HG03066 (cell line): ENCODE data around the gene ELP5.

Source experiments
- ATAC-seq: cut with Tn5 transposase; IDR thresholded peaks from one replicate; pipeline ENCODE4 v1.9.1; 2021; ENCODE audit warnings: low read depth; ENCODE audit not compliant: unreplicated experiment

ELP5 gene

GRCh38 chr17:7252176-7253043, at the start of gene ELP5:
ELP5 (plus strand) TSS chr17:7252215; CDS start chr17:7252551, 336 bp downstream.
- ATAC-seq = peak; percentile 50

- ATAC-seq = no peak
These were observed 48.6 kb upstream of the ELP5 start for GRCh38 chr17:7203391-7203790.

DNA sequence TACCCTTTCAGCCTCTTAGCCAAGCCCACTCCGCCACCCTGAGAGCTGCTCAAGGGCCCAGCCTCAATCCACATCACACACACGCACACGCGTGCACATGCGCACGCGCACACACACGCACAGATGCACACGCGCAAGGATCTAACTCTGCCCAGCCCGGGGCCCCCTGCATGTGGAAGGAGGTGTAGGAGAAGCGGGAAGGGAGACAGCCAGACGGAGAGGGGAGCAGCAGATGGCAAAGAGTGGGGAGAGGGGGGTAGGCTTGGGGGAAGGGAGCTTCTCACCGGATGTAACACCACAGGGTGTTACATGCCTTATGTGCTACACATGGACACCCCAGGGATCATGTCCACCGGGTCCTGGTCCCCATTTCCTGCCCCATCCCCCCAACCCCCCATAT, 47.7 kb upstream of the ELP5 start:
- ATAC-seq = no peak

GRCh38 chr17:7204828-7205461, 47.1 kb upstream of the ELP5 start:
- peak; percentile 81 for ATAC-seq

GRCh38 chr17:7205561-7205960, 46.5 kb upstream of the ELP5 start:
- ATAC-seq = no peak

- ATAC-seq = no peak
These were observed 44.7 kb upstream of the ELP5 start for GRCh38 chr17:7207120-7208001.

GRCh38 chr17:7208027-7208571, 43.9 kb upstream of the ELP5 start:
- no peak for ATAC-seq

DNA sequence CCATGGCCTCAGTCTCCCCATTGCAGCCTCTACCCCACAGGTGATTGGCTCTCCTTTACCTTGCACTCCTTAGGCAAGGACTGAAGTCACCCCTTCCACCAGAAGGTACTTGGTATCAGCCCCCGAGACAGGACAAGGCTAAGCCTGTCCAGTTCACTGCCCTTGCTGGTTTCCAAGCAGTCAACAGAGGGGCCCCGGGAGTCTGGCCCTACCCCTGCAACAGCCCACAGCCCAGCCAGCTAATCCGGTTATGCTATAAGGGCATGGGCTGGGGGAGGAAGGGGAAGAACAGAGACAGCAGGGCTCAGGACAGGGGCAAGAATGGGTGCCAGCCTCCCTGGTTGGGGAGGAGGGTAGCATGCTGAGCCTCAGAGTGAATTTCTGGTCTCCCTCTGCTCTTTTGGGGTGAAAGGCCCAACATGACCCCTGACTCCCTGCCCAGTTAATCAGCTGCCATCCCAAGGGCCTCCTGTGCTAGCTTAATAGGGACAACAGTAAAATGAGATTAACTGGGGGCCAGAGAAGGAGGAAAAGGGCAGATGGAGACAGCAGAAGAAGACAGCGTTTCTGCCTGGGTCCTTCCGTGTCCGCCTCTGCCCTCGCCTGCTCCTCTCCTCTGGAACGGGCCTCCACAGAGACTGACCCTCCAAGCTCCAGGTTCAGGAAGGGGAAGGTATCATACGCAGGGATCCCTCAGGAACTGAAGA, 43.1 kb upstream of the ELP5 start:
- ATAC-seq = no peak

DNA sequence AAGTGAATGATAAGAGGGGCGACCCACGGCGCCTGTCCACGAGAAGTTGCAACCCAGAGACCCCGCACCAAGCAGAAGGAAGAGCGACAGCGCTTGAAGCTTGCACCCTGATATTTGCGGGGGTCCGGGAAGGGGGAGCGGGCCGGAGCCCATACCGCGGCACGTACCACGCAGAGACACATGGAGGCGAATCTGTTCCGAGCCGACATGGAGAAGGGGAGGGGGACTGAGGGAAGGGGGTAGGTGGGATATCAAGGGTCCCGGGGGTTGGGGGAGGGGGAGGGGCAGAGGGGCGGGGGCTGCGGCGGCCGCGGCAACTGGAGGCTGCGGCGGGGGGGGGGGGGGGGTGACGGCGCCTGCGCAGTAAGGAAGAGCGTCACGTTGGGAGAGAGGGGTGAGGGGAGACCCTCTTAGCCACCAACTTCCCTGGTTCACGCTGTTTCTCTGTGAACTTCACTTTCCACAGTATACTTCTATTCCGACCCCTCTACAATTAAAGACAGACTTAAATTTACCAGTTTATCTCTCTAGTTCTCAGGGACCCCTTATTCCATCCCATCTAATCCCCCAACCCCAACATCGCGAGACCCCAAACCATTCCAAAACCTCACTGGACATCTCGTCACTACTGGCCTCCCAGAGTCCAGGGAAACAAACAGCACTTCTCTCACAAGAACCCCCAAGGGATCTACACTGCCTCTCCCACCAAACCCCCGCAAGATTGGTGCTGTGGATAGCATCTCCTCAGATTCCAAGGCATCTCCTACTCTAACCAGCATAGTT, 40.3 kb upstream of the ELP5 start:
- ATAC-seq = no peak

GRCh38 chr17:7213895-7214299, 38.1 kb upstream of the ELP5 start:
- no peak for ATAC-seq

DNA sequence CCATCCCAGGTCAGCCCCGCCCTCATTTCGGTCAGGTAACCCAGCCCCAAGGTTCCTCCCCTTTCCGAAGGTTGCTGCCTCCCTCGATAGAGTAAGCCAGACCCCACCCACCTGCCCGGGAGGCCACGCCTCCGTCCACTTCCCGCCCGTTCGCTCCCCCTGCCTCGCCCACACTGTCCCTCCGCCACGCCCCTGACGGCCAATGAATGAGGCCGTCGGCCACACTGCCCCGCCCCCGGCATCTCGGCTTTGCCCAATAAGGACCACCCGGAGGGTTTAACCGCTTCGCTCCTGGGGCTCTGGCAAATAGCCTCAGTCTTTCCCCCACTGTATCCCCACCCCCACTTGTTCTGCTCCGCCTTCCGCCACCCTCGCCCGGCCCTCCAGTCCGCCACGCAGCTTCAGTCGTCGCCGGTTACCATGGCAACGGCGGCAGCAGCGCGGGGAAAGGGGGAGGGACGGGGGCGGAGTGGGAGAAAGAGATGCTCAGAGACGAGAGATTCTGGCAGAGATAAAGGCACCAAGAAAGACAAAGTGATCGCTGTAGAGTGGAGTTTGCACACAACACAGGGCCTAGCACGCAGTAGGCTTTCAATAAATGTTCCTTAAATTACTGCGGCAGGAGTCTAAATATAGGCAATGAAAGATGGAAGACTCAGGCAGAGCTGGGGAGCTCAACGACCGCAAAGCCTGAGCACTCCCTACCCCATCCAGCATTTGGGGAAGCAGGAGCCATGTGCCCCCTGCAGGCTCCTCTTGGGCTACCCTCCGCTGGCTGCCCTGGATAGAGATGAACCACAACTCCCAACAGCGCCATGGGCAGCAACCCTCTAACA, 37.5 kb upstream of the ELP5 start:
- peak; percentile 76 for ATAC-seq

DNA sequence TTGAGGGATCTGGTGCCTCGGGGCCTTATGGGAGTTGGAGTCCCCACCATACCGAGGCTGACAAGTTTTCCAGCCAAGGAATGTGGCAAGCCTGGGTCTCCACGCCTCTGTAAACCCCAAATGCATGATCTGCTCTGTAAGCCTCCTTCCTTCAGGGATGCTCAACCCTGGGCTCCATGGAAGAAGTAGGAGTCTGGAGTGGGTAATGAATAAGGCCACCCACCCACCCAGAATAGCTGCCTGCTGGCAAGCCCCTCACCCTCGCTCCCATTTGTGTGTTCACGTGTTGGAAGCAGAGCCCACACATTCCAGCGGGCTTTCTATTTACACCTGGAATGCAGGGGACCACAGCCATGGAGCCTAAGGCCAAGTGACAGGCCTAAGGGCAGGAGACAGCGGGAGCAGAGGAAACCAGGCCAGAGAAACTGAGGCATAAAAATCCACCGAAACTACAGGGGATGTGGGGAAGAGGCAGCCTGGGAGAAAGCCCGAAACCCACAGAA, 36.8 kb upstream of the ELP5 start:
- no peak for ATAC-seq

GRCh38 chr17:7215652-7216180, 36.3 kb upstream of the ELP5 start:
- no peak for ATAC-seq

GRCh38 chr17:7216242-7217112, 35.5 kb upstream of the ELP5 start:
- no peak for ATAC-seq

DNA sequence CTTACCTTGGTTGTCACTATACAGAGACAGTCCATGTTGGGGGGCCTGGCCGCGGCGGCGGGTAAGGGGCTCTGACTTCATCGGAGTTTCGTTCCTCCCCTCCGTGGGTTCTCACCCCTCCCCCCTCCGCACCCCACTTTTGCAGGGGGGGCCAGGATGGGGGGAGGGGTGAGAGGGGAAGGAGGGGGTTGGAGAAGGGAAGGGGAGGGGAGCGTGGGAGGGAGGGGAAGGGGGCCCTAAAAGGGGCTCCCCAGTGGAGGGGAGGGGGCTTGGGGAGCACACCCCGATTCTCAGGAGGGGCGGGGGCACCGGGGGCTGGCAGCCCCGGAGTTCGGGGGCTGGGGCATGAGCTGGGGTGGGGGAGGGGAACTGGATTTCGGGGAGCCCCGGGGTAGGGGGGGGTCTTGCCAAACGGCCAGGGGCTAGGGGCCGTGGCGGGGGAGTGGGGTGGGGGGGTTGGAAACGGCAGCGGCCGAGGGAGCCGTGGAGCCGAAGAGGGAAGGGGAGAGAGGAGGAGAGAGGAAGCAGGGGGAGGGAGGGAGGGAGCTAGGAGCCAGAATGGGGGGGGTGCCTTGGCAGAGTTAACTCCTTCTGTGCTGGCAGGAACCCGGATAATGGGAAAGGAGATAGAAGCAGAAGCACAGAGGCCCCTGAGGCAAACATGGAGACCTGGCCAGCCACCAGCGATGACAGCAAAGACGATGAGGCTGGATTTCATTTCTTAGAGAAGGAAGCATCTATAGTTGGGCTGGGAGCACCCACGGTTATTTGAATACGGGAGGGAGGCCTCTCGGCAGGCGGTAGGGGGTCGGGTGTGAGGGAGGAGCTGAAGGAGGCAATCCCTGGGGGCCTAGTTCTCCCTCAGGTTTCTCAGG, 34.7 kb upstream of the ELP5 start:
- no peak for ATAC-seq

DNA sequence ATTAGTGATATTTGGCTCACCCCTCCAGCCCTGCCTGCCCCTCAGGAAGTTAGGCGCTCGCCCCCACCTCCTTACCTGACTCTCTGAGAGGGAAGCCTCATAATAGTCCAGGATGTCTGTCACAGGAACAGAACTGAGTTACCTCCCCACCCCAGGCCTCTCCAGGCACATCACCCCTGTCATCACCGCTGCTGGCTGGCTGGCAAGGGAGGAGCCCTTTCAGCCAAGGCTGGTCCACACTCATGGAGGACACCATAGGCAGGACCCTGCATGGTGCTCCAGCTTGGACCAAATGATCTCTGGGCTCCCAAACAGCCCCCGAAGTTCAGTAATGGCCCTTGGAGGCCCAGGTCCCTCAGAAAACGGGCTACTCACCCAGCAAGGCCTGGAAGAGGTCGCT, 33.8 kb upstream of the ELP5 start:
- no peak for ATAC-seq
